ENCODE measurements around the gene LRRC8E.

LRRC8E gene

GRCh38 chr19:7888145-7888825 is at the start of gene LRRC8E:
LRRC8E (plus strand) TSS chr19:7888510; CDS start chr19:7895604, 7,094 bp downstream.
- H3K79me2 ChIP-seq (ENCODE audit: insufficient read depth, low read depth), result no peaks in the 10 kb centered on the region
- TF ChIP-seq, protein P1, sequence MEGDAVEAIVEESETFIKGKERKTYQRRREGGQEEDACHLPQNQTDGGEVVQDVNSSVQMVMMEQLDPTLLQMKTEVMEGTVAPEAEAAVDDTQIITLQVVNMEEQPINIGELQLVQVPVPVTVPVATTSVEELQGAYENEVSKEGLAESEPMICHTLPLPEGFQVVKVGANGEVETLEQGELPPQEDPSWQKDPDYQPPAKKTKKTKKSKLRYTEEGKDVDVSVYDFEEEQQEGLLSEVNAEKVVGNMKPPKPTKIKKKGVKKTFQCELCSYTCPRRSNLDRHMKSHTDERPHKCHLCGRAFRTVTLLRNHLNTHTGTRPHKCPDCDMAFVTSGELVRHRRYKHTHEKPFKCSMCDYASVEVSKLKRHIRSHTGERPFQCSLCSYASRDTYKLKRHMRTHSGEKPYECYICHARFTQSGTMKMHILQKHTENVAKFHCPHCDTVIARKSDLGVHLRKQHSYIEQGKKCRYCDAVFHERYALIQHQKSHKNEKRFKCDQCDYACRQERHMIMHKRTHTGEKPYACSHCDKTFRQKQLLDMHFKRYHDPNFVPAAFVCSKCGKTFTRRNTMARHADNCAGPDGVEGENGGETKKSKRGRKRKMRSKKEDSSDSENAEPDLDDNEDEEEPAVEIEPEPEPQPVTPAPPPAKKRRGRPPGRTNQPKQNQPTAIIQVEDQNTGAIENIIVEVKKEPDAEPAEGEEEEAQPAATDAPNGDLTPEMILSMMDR (conservative IDR thresholded peaks at IDR 0.05; ENCODE audit: low read depth, low read length), result no peak
- H3K4me3 ChIP-seq (IDR thresholded peaks at IDR 0.05; ENCODE audit: insufficient read depth, low read depth, low read length), result no peak within 1 kb of the TSS
- no peak within 1 kb of the TSS for H3K4me2 ChIP-seq
- no peaks in the 10 kb centered on the region for H3K4me1 ChIP-seq (ENCODE audit: low read depth, poor library complexity, severe bottlenecking)
- H3K36me3 ChIP-seq (ENCODE audit: insufficient read depth), result no peaks in the 10 kb centered on the region
- H3K27me3 ChIP-seq (ENCODE audit: insufficient read depth, low read depth), result peaks cover 61% of the 10 kb centered on the region
- no peak within 1 kb of the TSS for H3K27ac ChIP-seq
- no peak within 1 kb of the TSS for H3K9ac ChIP-seq
- H2AFZ ChIP-seq (ENCODE audit: low read depth), result no peak within 1 kb of the TSS
- no peaks in the 10 kb centered on the region for H4K20me1 ChIP-seq (ENCODE audit: insufficient read depth)

GRCh38 chr19:7839476-7839875 is 48.8 kb upstream of the LRRC8E start:
- Histone ChIP-seq H2AFZ (ENCODE audit: low read depth) (no peak overlapping the region), H3K9ac (no peak overlapping the region), H3K36me3 (ENCODE audit: insufficient read depth) (no peaks in the 10 kb centered on the region), H3K79me2 (ENCODE audit: insufficient read depth, low read depth) (no peaks in the 10 kb centered on the region), H4K20me1 (ENCODE audit: insufficient read depth) (no peaks in the 10 kb centered on the region), H3K27me3 (ENCODE audit: insufficient read depth, low read depth) (no peaks in the 10 kb centered on the region), H3K27ac (no peak overlapping the region), H3K4me2 (no peak overlapping the region), H3K4me1 (ENCODE audit: low read depth, poor library complexity, severe bottlenecking) (no peaks in the 10 kb centered on the region), H3K4me3 (IDR thresholded peaks at IDR 0.05; ENCODE audit: insufficient read depth, low read depth, low read length) (no peak overlapping the region)
- TF ChIP-seq, protein P1 (conservative IDR thresholded peaks at IDR 0.05; ENCODE audit: low read depth, low read length), result no peak

- Histone ChIP-seq H3K9ac (no peak overlapping the region), H3K27ac (no peak overlapping the region), H2AFZ (ENCODE audit: low read depth) (no peak overlapping the region), H3K4me2 (no peak overlapping the region), H3K4me1 (ENCODE audit: low read depth, poor library complexity, severe bottlenecking) (no peaks in the 10 kb centered on the region), H3K27me3 (ENCODE audit: insufficient read depth, low read depth) (no peaks in the 10 kb centered on the region), H3K36me3 (ENCODE audit: insufficient read depth) (no peaks in the 10 kb centered on the region), H3K4me3 (IDR thresholded peaks at IDR 0.05; ENCODE audit: insufficient read depth, low read depth, low read length) (no peak overlapping the region), H4K20me1 (ENCODE audit: insufficient read depth) (no peaks in the 10 kb centered on the region), H3K79me2 (ENCODE audit: insufficient read depth, low read depth) (no peaks in the 10 kb centered on the region)
- TF ChIP-seq, protein P1 (conservative IDR thresholded peaks at IDR 0.05; ENCODE audit: low read depth, low read length), result no peak
Measured at GRCh38 chr19:7840629-7841028, 47.7 kb upstream of the LRRC8E start.

DNA sequence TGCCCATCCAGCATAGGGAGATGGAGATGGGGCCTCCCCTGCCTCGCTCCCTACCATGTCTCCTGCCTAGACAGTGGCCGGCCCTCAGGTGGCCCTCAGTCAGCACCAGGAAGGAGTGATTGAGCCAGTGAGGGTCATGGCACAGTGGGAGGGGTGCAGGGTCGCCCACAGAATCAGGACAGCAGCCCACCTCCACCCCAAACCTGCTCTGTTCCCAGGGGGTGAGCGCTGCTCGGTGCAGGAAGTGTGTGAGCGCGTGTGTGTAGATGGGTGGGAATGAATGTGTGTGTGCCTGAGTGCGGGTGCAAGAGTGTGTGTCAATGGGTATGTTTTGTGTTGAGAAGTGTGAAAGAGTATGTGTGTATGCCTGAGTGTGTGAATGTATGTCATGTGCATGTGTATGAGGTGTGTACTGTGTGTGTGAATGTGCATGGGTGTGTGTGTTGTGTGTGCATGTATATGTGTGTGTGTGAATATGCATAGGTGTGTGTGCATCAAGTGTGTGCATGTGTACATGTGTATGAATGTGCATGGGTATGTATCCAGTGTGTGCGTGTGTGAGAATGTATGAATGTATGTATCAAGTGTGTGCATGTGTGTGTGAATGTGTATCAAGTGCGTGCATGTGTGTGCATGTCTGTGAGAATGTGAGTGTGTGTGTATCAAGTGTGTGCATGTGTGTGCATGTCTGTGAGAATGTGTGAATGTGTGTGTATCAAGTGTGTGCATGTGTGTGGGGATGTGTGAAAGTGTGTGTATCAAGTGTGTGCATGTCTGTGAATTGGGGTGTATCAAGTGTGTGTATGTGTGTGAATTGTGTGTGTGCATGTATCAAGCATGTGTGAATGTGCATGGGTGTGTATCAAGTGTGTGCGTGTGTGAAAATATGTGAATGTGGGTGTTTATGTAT is 46.3 kb upstream of the LRRC8E start:
- Histone ChIP-seq H3K27me3 (ENCODE audit: insufficient read depth, low read depth) (no peaks in the 10 kb centered on the region), H3K9ac (no peak overlapping the region)

More for the DNA sequence above, 46.3 kb upstream of the LRRC8E start:
- Histone ChIP-seq H3K4me3 (IDR thresholded peaks at IDR 0.05; ENCODE audit: insufficient read depth, low read depth, low read length) (no peak overlapping the region), H3K4me1 (ENCODE audit: low read depth, poor library complexity, severe bottlenecking) (no peaks in the 10 kb centered on the region), H2AFZ (ENCODE audit: low read depth) (no peak overlapping the region), H4K20me1 (ENCODE audit: insufficient read depth) (no peaks in the 10 kb centered on the region), H3K4me2 (no peak overlapping the region), H3K36me3 (ENCODE audit: insufficient read depth) (no peaks in the 10 kb centered on the region), H3K79me2 (ENCODE audit: insufficient read depth, low read depth) (no peaks in the 10 kb centered on the region), H3K27ac (no peak overlapping the region)
- TF ChIP-seq, protein P1 (conservative IDR thresholded peaks at IDR 0.05; ENCODE audit: low read depth, low read length), result no peak

All from KMS-11 (cell line).